Measurements from ENCODE around the gene TOX2.

The TOX2 gene, protein sequence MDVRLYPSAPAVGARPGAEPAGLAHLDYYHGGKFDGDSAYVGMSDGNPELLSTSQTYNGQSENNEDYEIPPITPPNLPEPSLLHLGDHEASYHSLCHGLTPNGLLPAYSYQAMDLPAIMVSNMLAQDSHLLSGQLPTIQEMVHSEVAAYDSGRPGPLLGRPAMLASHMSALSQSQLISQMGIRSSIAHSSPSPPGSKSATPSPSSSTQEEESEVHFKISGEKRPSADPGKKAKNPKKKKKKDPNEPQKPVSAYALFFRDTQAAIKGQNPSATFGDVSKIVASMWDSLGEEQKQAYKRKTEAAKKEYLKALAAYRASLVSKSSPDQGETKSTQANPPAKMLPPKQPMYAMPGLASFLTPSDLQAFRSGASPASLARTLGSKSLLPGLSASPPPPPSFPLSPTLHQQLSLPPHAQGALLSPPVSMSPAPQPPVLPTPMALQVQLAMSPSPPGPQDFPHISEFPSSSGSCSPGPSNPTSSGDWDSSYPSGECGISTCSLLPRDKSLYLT

GRCh38 chr20:43914311-43915210 lies at the start of gene TOX2:
Gene TOX2, plus strand, starts transcription at chr20:43914852. Its CDS starts 40 bp downstream, at chr20:43914892.
- no peak for DNase-seq (ENCODE audit: low read depth in 2 of 2)

DNA sequence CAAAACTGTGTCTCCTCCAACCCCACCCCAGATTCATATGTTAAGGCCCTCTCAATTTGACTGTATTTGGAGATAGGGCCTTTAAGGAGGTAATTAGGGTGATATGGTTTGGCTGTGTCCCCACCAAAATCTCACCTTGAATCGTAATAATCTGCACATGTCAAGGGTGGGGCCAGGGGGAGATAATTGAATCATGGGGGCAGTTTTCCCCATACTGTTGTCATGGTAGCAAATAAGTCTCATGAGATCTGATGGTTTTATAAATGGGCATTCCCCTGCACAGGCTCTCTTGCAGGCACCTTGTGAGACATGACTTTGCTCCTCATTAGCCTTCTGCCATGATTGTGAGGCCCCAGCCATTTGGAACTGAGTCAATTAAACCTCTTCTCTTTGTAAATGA lies 46.6 kb upstream of the TOX2 start:
- no peak for DNase-seq (ENCODE audit: low read depth in 2 of 2)

DNA sequence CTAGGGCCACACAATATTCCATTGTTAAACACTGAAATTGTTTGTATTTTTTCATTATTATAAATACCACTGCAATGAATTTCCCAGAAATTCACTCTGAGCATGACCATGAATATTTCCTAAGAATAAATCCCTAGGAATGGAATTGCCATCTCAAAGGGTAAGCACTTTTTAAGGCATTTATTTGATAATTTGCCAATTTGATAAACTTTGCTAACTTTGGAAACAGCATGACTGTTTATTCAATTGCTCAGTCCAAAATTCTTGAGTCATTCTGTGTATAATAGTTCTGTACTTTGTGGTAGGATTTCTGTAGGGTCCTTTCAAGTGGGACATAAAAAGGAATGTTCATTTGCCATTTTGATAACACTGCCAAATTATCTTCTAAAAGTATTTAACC lies 44.2 kb upstream of the TOX2 start:
- no peak for DNase-seq (ENCODE audit: low read depth in 2 of 2)

DNA sequence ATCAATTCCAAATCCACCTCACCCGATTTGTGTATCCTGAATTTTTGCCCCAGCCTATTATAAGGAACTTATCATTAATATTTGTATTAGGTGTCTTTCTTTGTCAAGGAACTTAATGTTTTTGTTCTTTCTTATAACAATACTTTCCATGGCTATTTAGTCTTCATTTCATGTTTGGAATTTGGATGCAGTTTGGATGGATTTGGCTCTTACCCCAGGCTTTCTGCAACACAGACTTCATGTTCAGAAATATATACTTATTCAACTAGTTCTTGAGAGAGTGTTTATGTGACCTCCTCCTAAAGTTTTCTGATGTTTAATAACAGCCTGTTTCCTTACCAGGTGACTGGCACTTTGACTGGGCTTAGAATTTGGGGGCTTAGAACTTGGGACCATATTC lies 35.9 kb upstream of the TOX2 start:
- no peak for DNase-seq (ENCODE audit: low read depth in 2 of 2)

GRCh38 chr20:43893930-43894329 lies 20.7 kb upstream of the TOX2 start:
- no peak for DNase-seq (ENCODE audit: low read depth in 2 of 2)

DNA sequence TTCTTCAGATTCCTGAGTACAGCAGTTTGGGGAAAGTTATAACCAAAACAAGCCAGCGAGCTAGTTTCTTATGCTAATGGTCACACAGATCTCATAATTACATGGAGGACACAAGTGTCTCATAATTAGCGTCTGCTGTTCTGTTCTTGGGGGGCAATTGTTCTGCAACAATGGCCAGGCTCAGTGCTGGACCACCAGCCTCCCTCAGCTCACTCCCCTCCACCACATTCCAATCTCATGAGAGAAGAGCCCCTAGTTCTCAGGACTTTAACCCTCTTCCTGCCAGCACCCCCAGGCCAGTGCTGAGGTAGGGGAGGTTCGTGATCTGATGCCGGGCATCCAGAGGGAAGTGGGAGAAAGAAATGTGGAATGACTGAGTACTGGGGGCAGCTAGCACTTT lies 20.2 kb upstream of the TOX2 start:
- DNase-seq (ENCODE audit: low read depth in 2 of 2), result no peak

GRCh38 chr20:43895235-43895634 lies 19.4 kb upstream of the TOX2 start:
- no peak for DNase-seq (ENCODE audit: low read depth in 2 of 2)

DNA sequence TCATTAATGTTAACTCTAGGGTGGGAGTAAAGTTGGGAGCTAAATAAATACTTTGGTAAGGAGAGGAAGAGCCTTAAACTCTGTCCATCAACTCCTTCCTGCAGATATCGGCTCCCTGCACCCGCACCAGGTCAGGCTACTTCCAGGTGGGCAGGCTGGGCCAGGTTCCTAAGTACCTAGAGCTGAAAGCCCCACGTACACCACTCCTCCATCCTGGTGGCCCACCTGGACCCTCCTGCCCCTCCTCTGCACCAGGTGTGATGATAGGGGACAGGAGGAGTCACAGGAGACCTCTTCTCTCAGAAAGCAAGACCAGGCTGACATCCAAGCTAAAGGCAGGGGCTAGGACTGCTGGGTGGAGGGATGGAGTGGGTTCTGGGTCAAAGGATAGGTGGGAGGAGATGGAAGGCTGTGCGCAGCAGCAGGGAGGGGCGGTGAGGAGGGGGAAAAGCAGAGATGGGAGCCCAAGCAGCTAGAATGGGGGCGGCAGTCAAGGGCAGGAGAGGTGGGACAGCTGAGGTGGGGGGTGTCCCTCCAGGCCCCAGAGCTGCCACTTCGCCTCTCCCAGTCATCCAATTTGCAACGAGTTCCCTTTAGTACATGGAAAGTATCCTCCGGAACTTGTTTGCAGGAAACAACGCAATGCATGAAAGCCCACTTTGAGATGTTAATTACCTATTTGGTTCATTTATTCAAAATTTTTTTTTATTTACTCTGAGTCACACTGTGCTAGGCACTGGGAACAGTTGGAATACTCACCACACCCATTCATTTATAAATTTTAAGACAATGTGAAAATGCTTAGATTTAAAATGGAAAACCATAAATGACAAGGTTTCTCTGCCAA lies 15.2 kb upstream of the TOX2 start:
- DNase-seq (ENCODE audit: low read depth in 2 of 2), result no peak

DNA sequence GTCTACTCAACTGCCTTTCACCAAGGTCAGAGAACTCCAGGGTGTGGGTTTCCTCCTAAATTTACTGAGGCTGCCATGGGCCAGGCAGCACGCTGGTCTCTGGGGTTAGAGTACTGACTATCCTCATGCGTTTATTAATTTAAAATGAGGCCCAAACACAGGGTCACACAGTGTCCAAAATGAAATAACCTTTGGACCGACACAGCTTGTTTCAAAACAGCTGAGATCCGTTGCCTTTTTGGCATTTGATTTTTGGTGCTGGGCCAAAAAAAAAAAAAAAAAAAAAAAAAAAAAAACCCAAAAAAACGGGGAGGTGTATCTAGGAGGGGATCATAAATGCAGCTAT lies 14.6 kb upstream of the TOX2 start:
- DNase-seq (ENCODE audit: low read depth in 2 of 2), result no peak

DNA sequence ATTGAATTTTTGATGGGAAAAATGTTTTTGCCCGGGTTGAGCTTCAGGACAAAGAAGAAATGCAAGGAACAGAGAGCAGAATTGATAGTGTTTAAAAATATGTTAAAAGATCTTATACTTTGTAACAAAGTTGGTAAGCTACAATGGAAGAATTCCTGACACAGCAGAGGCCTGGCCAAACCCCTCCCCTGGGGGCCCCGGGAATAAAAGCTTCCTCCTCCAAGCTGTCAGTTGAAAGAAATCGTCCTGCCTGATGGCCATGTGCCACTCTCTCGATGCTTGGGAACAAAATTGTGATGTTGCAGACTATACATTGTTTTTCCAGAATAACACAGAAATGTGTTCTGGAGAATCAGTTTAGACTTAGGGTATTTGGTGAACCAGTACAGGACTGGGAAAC lies 14.2 kb upstream of the TOX2 start:
- DNase-seq (ENCODE audit: low read depth in 2 of 2), result no peak

DNA sequence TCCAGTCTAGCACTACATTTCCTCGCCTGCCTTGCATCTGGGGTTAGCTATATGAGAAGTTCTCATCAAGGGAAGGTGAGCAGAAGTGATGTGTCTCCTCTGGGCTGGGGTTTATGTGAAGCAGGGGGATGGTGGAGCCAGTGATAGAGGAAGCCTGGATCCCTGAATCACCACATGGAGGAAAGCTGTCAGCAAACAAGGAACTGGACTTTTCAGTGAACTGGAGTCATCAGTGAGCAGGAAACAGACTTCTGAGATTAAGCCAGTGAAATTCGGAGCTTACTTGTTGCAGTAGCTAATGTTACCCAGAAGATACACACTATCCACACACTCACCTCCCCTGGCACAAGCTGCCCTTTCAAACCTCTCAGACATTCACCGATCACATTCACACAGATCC lies 13.4 kb upstream of the TOX2 start:
- DNase-seq (ENCODE audit: low read depth in 2 of 2), result no peak

- DNase-seq (ENCODE audit: low read depth in 2 of 2), result no peak
Measured at GRCh38 chr20:43903953-43904826, 10.5 kb upstream of the TOX2 start.

DNA sequence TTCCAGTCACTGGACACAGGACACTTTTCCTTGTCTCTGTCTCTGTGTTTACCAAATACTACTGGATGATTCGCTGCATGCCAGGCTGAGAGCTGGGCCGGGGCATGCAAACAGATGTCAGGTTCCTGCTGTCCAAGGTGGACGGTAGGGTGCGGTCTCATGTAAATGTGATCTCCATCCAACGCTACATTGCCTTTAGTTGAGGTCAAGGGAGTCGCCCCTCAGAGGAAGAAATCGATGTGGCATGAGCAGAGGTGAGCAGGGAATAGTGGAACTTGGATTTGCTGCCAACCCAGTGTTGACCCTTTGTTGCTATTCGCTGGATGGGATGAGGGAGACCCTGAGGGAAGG lies 9.8 kb upstream of the TOX2 start:
- no peak for DNase-seq (ENCODE audit: low read depth in 2 of 2)

GRCh38 chr20:43906505-43907034 lies 8.1 kb upstream of the TOX2 start:
- no peak for DNase-seq (ENCODE audit: low read depth in 2 of 2)

GRCh38 chr20:43909211-43909610 lies 5.4 kb upstream of the TOX2 start:
- DNase-seq (ENCODE audit: low read depth in 2 of 2), result no peak

GRCh38 chr20:43909720-43910119 lies 4.9 kb upstream of the TOX2 start:
- DNase-seq (ENCODE audit: low read depth in 2 of 2), result no peak

DNA sequence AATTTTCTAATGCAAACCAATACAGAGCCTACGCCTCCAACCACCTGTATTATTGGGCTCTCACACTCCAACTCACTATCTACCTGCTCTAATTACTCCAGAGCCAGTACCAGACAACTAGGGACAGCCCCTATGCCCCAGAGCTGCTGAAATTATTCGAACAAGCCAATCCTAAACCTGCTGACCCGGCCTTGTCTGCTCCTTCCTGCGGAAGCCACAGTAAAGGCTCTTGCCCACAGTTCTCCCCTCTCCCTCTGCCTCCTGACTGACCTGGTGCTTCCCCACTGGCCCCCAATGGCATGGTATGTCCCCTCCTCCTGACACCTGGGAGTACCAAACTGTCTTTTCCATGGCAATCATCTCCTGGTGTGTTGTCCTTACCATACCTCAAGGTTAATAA lies 4.1 kb upstream of the TOX2 start:
- no peak for DNase-seq (ENCODE audit: low read depth in 2 of 2)

DNA sequence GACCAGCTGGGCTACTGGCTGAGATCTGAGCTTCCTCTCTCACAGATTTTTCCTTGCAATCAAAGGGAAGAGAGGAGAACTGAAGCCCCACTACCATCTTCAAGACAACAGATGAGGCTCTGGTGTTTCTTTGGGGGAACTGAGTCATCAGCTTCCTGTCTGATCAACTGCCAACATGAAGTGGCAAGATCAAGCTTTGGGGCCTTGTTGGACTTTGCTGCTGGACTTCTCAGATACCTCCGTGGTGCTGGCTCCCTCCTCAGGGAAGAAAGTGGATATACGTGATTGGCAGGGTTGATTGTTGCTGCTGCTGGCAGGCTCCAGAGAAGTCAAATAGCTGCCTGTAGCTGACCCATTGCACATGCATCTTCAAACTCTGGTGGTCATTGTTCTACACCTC lies 3.6 kb upstream of the TOX2 start:
- no peak for DNase-seq (ENCODE audit: low read depth in 2 of 2)

- no peak for DNase-seq (ENCODE audit: low read depth in 2 of 2)
Measured at GRCh38 chr20:43913291-43914025, 1.2 kb upstream of the TOX2 start.
